Activated CD8-positive, alpha-beta T cell treated with anti-CD3 and anti-CD28 coated beads for 36 hours (primary cell): ENCODE measurements around the gene CSF1. TPM values are rescaled to one million over a fixed set of nuclear protein-coding genes. Genes with fewer than 3 reads are reported as not detected.
A peak's percentile ranks its signal among the peaks of the same experiment; 100 is the strongest.

Experiments
- ATAC-seq: fragments of 200-7000 bp; cut with Tn5 transposase; one replicate; pipeline ENCODE4 v1.10.0; 2021; ENCODE audit warnings: mild to moderate bottlenecking, moderate library complexity
- CTCF ChIA-PET: fragments of 350-600 bp; sonication (Branson Sonifier 250); formaldehyde crosslinking; loops from one replicate; lab custom pipeline; 2021; ENCODE audit warnings: antibody characterized with exemption; lab: Charles Lee
- POLR2A ChIA-PET: fragments of 350-600 bp; sonication (Branson Sonifier 250); formaldehyde crosslinking; loops from one replicate; lab custom pipeline; 2021; ENCODE audit warnings: antibody characterized with exemption; lab: Charles Lee
- DNase-seq: peaks from one replicate; pipeline ENCODE4 v3.0.0-alpha.2; 2020
- H3K27ac Mint-ChIP-seq: one replicate; pipeline ENCODE4 v1.8.0; 2021; ENCODE audit warnings: mild to moderate bottlenecking, mixed read lengths
- H3K27me3 Mint-ChIP-seq: one replicate; pipeline ENCODE4 v1.8.0; 2021; ENCODE audit warnings: mixed read lengths
- H3K36me3 Mint-ChIP-seq: one replicate; pipeline ENCODE4 v1.8.0; 2021; ENCODE audit warnings: low read depth, mixed read lengths
- H3K4me1 Mint-ChIP-seq: one replicate; pipeline ENCODE4 v1.8.0; 2021; ENCODE audit warnings: low read depth, mixed read lengths
- H3K4me3 Mint-ChIP-seq: one replicate; pipeline ENCODE4 v1.8.0; 2021; ENCODE audit warnings: mild to moderate bottlenecking, moderate library complexity, mixed read lengths
- H3K9me3 Mint-ChIP-seq: one replicate; pipeline ENCODE4 v1.8.0; 2021; ENCODE audit warnings: mixed read lengths
- intact Hi-C: fragments of 100-400 bp; cut with micrococcal nuclease; formaldehyde crosslinking; loops from one replicate; pipeline ENCODE4 v1.10.0; 2022
- total RNA-seq, 2 experiments: library from RNA; stranded (reverse); gene quantifications; one replicate each; pipeline ENCODE4 v1.2.3, GENCODE V29; 2021
- TF ChIP-seq, protein P1 (sequence below): fragments of 200-600 bp; IDR thresholded peaks from one replicate; pipeline ENCODE4 v1.8.0; 2022; ENCODE audit warnings: antibody characterized with exemption, mild to moderate bottlenecking

The CSF1 gene
- total RNA-seq, 2 experiments from 2014 or later = 28.3 to 33.3 TPM

DNA sequence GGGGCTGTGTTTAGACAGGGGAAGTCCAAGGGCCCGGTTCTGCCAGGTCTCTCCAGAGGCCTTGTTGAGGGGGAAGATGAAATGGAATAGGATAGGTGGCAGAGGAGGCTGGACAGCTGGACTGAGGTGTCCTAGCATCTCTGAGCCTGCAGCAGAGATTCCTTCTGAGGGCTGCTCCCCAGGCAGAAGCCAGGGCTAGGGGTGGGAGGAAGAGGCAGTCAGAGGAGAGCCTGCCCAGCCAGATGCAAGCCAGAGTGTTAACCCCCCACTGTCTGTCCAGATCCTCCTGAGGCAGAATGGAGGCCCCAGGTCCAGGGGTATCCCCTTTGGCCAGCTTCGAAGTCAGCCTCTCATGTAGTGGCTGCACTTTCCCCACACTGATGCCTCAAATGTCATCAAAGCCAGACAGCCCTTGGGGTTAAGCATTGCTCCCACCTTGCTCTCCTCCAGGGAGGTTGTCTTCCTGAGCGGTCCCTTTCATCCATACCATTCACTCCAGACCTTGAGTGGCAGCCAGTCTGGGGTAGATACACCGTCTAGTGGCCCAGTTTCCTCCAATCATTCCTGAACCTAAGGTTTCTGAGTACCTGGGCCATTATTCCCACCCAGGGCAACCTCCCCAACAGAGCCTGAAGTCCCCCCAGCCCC lies 1.7 kb downstream of the CSF1 start:
- peak overlapping the region; percentile 90 for H3K4me3 Mint-ChIP-seq
- intact Hi-C loops = loop anchor here (5.0 kb wide), 1 partner anchor 135 kb away; no protein-coding TSS in a partner anchor
- no peaks in the 10 kb centered on the region for H3K27me3 Mint-ChIP-seq
- no peaks in the 10 kb centered on the region for H3K9me3 Mint-ChIP-seq
- ChIA-PET POLR2A (interaction anchor here (0.7 to 1.8 kb wide), 5 partner anchors 11 to 125 kb away, joined by 4 to 7 read pairs (median 4); partner anchors contain the start of gene AHCYL1), CTCF (interaction anchor here (1.0 to 1.9 kb wide), 8 partner anchors 11 to 272 kb away, joined by 3 to 16 read pairs (median 5); partner anchors contain the start of gene AHCYL1)
- peak overlapping the region; percentile 85 for H3K27ac Mint-ChIP-seq
- DNase-seq (no peak), ATAC-seq (no peak)
- H3K36me3 Mint-ChIP-seq = peaks cover 42% of the 10 kb centered on the region
- TF ChIP-seq, protein P1, sequence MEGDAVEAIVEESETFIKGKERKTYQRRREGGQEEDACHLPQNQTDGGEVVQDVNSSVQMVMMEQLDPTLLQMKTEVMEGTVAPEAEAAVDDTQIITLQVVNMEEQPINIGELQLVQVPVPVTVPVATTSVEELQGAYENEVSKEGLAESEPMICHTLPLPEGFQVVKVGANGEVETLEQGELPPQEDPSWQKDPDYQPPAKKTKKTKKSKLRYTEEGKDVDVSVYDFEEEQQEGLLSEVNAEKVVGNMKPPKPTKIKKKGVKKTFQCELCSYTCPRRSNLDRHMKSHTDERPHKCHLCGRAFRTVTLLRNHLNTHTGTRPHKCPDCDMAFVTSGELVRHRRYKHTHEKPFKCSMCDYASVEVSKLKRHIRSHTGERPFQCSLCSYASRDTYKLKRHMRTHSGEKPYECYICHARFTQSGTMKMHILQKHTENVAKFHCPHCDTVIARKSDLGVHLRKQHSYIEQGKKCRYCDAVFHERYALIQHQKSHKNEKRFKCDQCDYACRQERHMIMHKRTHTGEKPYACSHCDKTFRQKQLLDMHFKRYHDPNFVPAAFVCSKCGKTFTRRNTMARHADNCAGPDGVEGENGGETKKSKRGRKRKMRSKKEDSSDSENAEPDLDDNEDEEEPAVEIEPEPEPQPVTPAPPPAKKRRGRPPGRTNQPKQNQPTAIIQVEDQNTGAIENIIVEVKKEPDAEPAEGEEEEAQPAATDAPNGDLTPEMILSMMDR = no peak
- H3K4me1 Mint-ChIP-seq = peaks cover 51% of the 10 kb centered on the region

DNA sequence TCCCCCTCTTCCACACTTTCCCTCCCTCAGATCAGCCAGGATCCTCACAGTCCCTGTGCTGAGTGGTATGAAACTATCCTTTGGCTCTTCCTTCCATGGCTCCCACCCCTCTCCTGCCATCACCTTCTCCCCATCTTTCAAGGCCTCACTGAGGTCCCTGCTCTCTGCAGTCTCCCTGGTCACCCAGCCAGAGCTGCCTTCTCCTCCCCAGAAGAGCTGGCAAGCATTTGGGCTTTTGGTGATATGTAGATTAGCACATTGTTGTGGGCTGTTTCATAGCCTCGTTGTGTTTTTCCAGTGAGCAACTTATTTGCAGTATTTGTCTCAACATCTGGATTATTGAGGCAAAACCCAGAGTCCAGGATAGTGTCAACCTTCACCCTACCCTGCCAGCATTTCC lies 2.2 kb downstream of the CSF1 start:
- POLR2A ChIA-PET = interaction anchor here (1.2 to 1.8 kb wide), 2 partner anchors 122 to 126 kb away, joined by 4 to 7 read pairs; no protein-coding TSS in a partner anchor

DNA sequence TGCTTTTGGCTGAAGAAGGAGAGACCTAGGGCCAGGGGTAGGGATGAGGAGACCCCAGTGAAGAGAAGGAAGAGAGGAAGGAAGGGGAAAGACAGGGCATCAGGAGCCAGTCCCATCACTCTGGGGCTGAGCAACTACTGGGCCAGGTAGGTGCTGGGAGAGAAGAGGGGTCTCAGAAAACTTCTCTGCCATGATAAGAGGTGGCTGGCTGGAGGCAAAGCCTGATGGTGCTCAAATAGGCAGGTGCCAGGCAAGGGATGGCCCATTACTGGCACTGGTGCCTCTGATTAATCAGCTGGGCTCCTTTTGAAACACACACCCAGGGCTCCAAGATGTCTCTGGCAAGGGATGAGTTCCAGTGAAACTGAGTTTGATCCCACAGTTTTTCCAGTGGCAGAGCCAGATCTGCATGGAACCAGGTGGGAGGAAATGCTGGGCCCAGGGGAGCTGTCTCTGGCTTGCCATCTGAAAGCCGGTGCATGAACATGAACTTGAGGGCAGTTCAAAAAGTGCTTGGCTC lies 2.8 kb downstream of the CSF1 start:
- H3K9me3 Mint-ChIP-seq = no peaks in the 10 kb centered on the region
- POLR2A ChIA-PET = interaction anchor here (0.9 to 1.8 kb wide), 6 partner anchors 12 to 294 kb away, joined by 3 to 7 read pairs (median 4); partner anchors contain the start of genes AMPD2 and GNAT2
- H3K4me3 Mint-ChIP-seq = peak overlapping the region; percentile 90

More for the DNA sequence above, 2.2 kb downstream of the CSF1 start:
- no peaks in the 10 kb centered on the region for H3K9me3 Mint-ChIP-seq
- CTCF ChIA-PET = interaction anchor here (0.7 to 1.3 kb wide), 2 partner anchors 9 to 72 kb away, joined by 4 read pairs; partner anchors contain the start of gene AHCYL1
- peaks cover 45% of the 10 kb centered on the region for H3K4me1 Mint-ChIP-seq
- H3K36me3 Mint-ChIP-seq = peaks cover 47% of the 10 kb centered on the region
- intact Hi-C loops = loop anchor here (5.0 kb wide), 1 partner anchor 136 kb away; no protein-coding TSS in a partner anchor
- TF ChIP-seq, protein P1 = no peak
- no peaks in the 10 kb centered on the region for H3K27me3 Mint-ChIP-seq
- peak overlapping the region; percentile 85 for H3K27ac Mint-ChIP-seq
- peak overlapping the region; percentile 90 for H3K4me3 Mint-ChIP-seq
- ATAC-seq (no peak), DNase-seq (no peak)

DNA sequence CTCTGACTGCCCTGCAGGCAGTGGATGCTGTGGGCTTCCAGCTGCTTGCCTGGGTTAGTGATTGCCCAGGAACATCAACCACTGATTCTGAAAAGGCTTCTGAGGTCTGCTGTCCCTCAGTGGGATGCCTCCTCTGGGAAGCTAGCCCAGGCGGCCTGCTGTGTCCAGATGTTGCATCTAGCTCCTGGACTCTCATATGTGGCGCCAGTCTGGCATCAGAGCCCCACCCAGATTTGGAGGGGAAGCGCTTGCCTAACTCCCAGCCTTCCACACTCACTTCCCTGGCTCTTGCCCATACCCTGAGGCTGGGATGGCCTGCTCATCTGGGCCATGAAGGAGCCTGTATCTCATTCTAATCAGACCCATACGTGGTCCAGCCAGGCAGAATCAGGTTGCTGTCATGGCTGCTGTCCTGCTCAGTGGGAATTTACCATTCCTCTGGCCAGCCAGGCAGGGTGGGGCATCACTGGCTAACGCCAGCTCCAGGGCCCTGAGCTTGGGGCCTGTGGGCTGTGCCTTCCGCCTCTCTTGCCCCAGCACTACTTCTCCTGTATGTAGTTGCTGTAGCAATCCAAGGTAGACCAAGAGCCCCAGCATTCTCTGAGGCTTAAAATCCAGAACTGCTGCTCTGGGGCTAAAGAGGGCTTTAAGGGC lies 4.1 kb downstream of the CSF1 start:
- H3K27ac Mint-ChIP-seq = no peak overlapping the region
- H3K36me3 Mint-ChIP-seq = peaks cover 59% of the 10 kb centered on the region
- DNase-seq = no peak
- no peak for ATAC-seq
- peaks cover 34% of the 10 kb centered on the region for H3K4me1 Mint-ChIP-seq
- TF ChIP-seq, protein P1 = no peak
- POLR2A ChIA-PET = interaction anchor here (1.0 to 1.5 kb wide), 4 partner anchors 14 to 295 kb away, joined by 3 to 4 read pairs (median 3); partner anchors contain the start of genes AMPD2 and GNAT2
- H3K27me3 Mint-ChIP-seq = no peaks in the 10 kb centered on the region
- intact Hi-C loops = loop anchor here (5.0 kb wide), 1 partner anchor 137 kb away; no protein-coding TSS in a partner anchor
- H3K4me3 Mint-ChIP-seq = no peak overlapping the region
- H3K9me3 Mint-ChIP-seq = no peaks in the 10 kb centered on the region
- CTCF ChIA-PET = interaction anchor here (1.0 to 2.2 kb wide), 4 partner anchors 9 to 138 kb away, joined by 3 to 5 read pairs (median 3); no protein-coding TSS in a partner anchor

More for the DNA sequence above, 2.8 kb downstream of the CSF1 start:
- Mint-ChIP-seq H3K27me3 (no peaks in the 10 kb centered on the region), H3K36me3 (peaks cover 52% of the 10 kb centered on the region), H3K27ac (no peak overlapping the region), H3K4me1 (peaks cover 44% of the 10 kb centered on the region)
- DNase-seq (no peak), ATAC-seq (no peak)
- TF ChIP-seq, protein P1 = no peak
- intact Hi-C loops = loop anchor here (5.0 kb wide), 1 partner anchor 136 kb away; no protein-coding TSS in a partner anchor
- CTCF ChIA-PET = interaction anchor here (0.7 to 2.2 kb wide), 5 partner anchors 10 to 137 kb away, joined by 3 to 5 read pairs (median 4); partner anchors contain the start of gene AHCYL1
